Upper lobe of left lung (tissue), 6 donors: ENCODE measurements around the gene KCNJ10. TPM values are rescaled to one million over a fixed set of nuclear protein-coding genes. Genes with fewer than 3 reads are reported as not detected.
A peak's percentile ranks its signal among the peaks of the same experiment; 100 is the strongest.

ENCODE experiments used
- ATAC-seq, 2 donors: fragments of 200-7000 bp; cut with Tn5 transposase; one replicate each; pipeline ENCODE4 v1.9.1; 2022; ENCODE audit warnings: mild to moderate bottlenecking in 2 of 2, moderate library complexity in 2 of 2; ENCODE audit not compliant: low FRiP score in 2 of 2
- DNase-seq, 2 donors: peaks; one replicate each; pipeline ENCODE4 v3.0.0-alpha.2; 2019 to 2020
- H3K27ac ChIP-seq, 4 donors: fragments of 200-600 bp; sonication (generic); one replicate each; pipeline ENCODE4 v1.5.1; 2016 to 2019
- H3K27me3 ChIP-seq, 4 donors: fragments of 200-600 bp; sonication (generic); one replicate each; pipeline ENCODE4 v1.5.1; 2017 to 2019
- H3K36me3 ChIP-seq, 4 donors: fragments of 200-600 bp; sonication (generic); one replicate each; pipeline ENCODE4 v1.5.1; 2016 to 2019
- H3K4me1 ChIP-seq, 4 donors: fragments of 200-600 bp; sonication (generic); one replicate each; pipeline ENCODE4 v1.5.1; 2018 to 2019
- H3K4me3 ChIP-seq, 4 donors: fragments of 200-600 bp; sonication (generic); one replicate each; pipeline ENCODE4 v1.5.1; 2017 to 2019; ENCODE audit warnings: mild to moderate bottlenecking in 2 of 4, moderate library complexity in 1 of 4
- H3K9me3 ChIP-seq, 4 donors: fragments of 200-600 bp; sonication (generic); one replicate each; pipeline ENCODE4 v1.5.1; 2018 to 2019
- CTCF ChIP-seq, 6 experiments: fragments of 450-650 bp in 4 of 6; fragments of 200-600 bp in 2 of 6; sonication (generic) in 2 of 6; IDR thresholded peaks; one replicate each; pipeline ENCODE4 v1.5.1; 2016 to 2019; ENCODE audit warnings: antibody characterized with exemption in 6 of 6
- EP300 ChIP-seq, 4 donors: sonication (generic); formaldehyde crosslinking; IDR thresholded peaks; one replicate each; pipeline ENCODE4 v1.5.1; 2017; ENCODE audit warnings: antibody characterized with exemption in 4 of 4, control low read depth in 2 of 4
- POLR2A ChIP-seq, 4 donors: fragments of 450-650 bp; IDR thresholded peaks; one replicate each; pipeline ENCODE4 v1.5.1; 2016 to 2017; ENCODE audit warnings: antibody characterized with exemption in 4 of 4, mild to moderate bottlenecking in 2 of 4
- POLR2AphosphoS5 ChIP-seq, 2 donors: sonication (generic); formaldehyde crosslinking; IDR thresholded peaks; one replicate each; pipeline ENCODE4 v1.5.1; 2017; ENCODE audit warnings: antibody characterized with exemption in 2 of 2
- WGBS, 2 donors: methylation state at CpG; one replicate each; pipeline ENCODE4 v1.1.5; 2017 to 2018; 5-methylcytosine and 5-hydroxymethylcytosine counted together
- total RNA-seq, 6 donors: library from RNA; depleted of rRNA in 4 of 6; stranded (reverse); fragments of >200 nt in 4 of 6; gene quantifications; one replicate each; pipeline versions ENCODE4 v1.1.0 to v1.2.1, GENCODE V29; 2016 to 2021
- donor health status: DM: no; HTN: no; CAD: no; lungs with moderate emphysema.
- donor health status: DM: no; HTN: yes; CAD: no; lungs with severe emphysema.

Gene KCNJ10
- total RNA-seq, 6 donors from 2014 or later: 0.11 TPM; not detected in 5

DNA sequence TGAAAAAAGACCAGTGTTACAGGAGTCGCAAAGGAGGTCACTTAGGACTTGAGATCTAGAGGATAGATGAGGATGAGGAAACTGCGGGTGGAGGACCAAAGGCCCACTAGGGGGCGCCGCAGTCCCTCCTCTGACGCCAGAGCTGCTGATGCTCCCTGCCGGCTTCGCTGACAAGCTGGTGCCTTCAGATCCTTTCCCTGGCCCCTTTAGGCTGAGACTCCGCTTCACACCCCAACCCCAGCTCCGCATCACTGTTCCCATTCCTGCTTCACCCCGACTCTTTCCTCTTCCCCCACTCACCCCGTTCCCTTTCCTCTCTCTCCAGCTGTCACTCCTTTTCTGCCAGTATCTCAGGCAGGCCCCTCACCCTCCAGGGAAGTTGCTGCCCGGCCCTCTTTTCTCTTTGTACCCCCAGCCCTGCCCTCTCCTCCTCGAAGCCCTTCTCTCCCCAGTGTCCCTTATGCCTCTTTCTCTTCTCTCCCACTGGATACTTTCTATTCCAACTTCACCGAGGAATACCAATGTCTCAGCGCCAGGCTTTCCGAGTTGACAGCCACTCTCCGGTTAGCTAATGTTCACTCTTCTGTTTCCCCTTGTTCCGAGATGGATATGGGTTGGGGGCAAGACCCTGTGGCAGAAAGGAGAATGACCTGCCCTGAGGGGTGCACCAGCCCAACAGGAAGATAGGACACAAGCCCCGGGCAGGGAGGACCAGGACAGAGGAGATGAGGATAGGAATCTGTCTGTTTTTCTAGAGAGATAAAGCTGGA is 15.9 kb upstream of the KCNJ10 start:
- Histone ChIP-seq H3K27me3 (peaks cover 0 to 18% (median 9%) of the 10 kb centered on the region in 4 donors), H3K9me3 (no peaks in the 10 kb centered on the region), H3K27ac (no peak overlapping the region), H3K4me1 (peaks cover 0 to 9% (median 8%) of the 10 kb centered on the region in 4 donors), H3K36me3 (peaks cover 0 to 19% (median 10%) of the 10 kb centered on the region in 4 donors), H3K4me3 (no peak overlapping the region)
- 56 to 57% methylated on average over 19 of the region's 19 CpGs for WGBS, 2 donors
- DNase-seq (peak; percentile 79 to 86), ATAC-seq (peak; percentile 65 to 86)
- TF ChIP-seq POLR2AphosphoS5 (IDR thresholded peaks at IDR 0.05) (no peak), CTCF (IDR thresholded peaks at IDR 0.05) (peak; percentile 56 to 83 (median 73))

DNA sequence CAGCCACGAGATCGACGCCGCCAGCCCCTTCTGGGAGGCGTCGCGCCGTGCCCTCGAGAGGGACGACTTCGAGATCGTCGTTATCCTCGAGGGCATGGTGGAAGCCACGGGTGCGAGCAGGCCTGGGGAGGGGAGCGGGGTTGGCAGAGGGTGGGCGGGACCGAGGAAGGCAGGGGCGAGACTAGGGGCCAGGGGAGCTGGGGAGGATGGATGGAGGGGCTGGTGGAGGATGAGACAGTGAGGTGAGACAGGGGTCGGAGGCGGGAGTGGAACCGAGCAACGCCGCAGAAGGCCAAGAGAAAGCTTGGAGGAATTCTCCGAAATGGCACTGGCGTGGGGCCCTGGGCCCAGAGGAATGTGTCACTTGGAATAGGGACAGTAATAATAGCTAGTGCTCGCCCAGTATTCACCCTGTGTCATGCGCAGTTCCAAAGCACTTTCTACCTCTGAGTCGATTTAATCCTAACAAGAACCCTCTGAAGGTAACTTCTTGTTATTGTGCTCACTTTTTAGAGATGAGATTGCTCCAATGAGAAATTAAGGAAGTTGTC is 14.9 kb upstream of the KCNJ10 start:
- peaks cover 0 to 18% (median 9%) of the 10 kb centered on the region in 4 donors for H3K27me3 ChIP-seq
- no peaks in the 10 kb centered on the region for H3K9me3 ChIP-seq
- H3K4me3 ChIP-seq: no peak overlapping the region
- DNase-seq: no peak
- ATAC-seq: no peak
- H3K36me3 ChIP-seq: peaks cover 0 to 10% (median 4%) of the 10 kb centered on the region in 4 donors
- peaks cover 0 to 9% (median 8%) of the 10 kb centered on the region in 4 donors for H3K4me1 ChIP-seq
- no peak overlapping the region for H3K27ac ChIP-seq
- WGBS, 2 donors: 87 to 89% methylated on average over 30 of the region's 30 CpGs
- TF ChIP-seq POLR2A (IDR thresholded peaks at IDR 0.05) (no peak), CTCF (IDR thresholded peaks at IDR 0.05) (no peak), EP300 (IDR thresholded peaks at IDR 0.05) (no peak), POLR2AphosphoS5 (IDR thresholded peaks at IDR 0.05) (no peak)

- 39 to 45% methylated on average over 55 to 88 of the region's 96 CpGs for WGBS, 2 donors
- peak; percentile 47 to 74 for ATAC-seq
- peak; percentile 79 to 92 for DNase-seq
These were observed 14.2 kb upstream of the KCNJ10 start for GRCh38 chr1:160083968-160084770.

GRCh38 chr1:160082926-160083325 is 13.0 kb upstream of the KCNJ10 start:
- Histone ChIP-seq H3K27ac (no peak overlapping the region), H3K9me3 (no peaks in the 10 kb centered on the region), H3K4me1 (peaks cover 0 to 12% (median 8%) of the 10 kb centered on the region in 4 donors), H3K27me3 (peaks cover 0 to 20% (median 9%) of the 10 kb centered on the region in 4 donors), H3K4me3 (no peak overlapping the region), H3K36me3 (no peaks in the 10 kb centered on the region)
- WGBS, 2 donors: 68 to 86% methylated on average over 3 of the region's 3 CpGs
- ATAC-seq (no peak), DNase-seq (no peak)
- no peak for TF ChIP-seq CTCF (IDR thresholded peaks at IDR 0.05)
- no peak for TF ChIP-seq POLR2AphosphoS5 (IDR thresholded peaks at IDR 0.05)
- TF ChIP-seq POLR2A (IDR thresholded peaks at IDR 0.05): no peak
- TF ChIP-seq EP300 (IDR thresholded peaks at IDR 0.05): no peak

More at GRCh38 chr1:160083968-160084770, 14.2 kb upstream of the KCNJ10 start:
- Histone ChIP-seq H3K27me3 (peaks cover 0 to 18% (median 9%) of the 10 kb centered on the region in 4 donors), H3K4me1 (peaks cover 0 to 9% (median 8%) of the 10 kb centered on the region in 4 donors), H3K9me3 (no peaks in the 10 kb centered on the region), H3K27ac (no peak overlapping the region), H3K4me3 (peak overlapping the region in 3 of 4 donors; percentile 21 to 42 (median 41)), H3K36me3 (peaks cover 0 to 5% (median under 1%) of the 10 kb centered on the region in 4 donors)
- TF ChIP-seq CTCF (IDR thresholded peaks at IDR 0.05): peak; percentile 23 to 85 (median 68)
- no peak for TF ChIP-seq POLR2AphosphoS5 (IDR thresholded peaks at IDR 0.05)
